Panc1 (cell line): ENCODE measurements around the gene ZNF8. TPM values are rescaled to one million over a fixed set of nuclear protein-coding genes. Genes with fewer than 3 reads are reported as not detected.

Experiments
- ATAC-seq: fragments of 200-7000 bp; cut with Tn5 transposase; 2 replicates; pipeline ENCODE4 v1.9.1; 2020; ENCODE audit warnings: mild to moderate bottlenecking, moderate library complexity
- BruUV-seq: library from RNA; stranded (reverse); fragments of 400-500 nt; replicated peaks from 2 replicates; lab custom pipeline; 2021; lab: Mats Ljungman, UMichigan
- CTCF ChIA-PET: fragments of 300-600 bp; sonication (Branson Sonifier 250); formaldehyde crosslinking; loops from one replicate; lab custom pipeline; 2022; ENCODE audit warnings: antibody characterized with exemption; lab: Charles Lee
- POLR2A ChIA-PET: fragments of 300-600 bp; sonication (Branson Sonifier 250); formaldehyde crosslinking; loops from one replicate; lab custom pipeline; 2022; ENCODE audit warnings: antibody characterized with exemption; lab: Charles Lee
- DNase-seq: peaks from one replicate; pipeline ENCODE4 v3.0.0-alpha.2; 2010; ENCODE audit warnings: low read depth, low spot score
- H3K27ac ChIP-seq: 2 replicates; pipeline ENCODE4 v1.5.1; 2011; ENCODE audit warnings: mild to moderate bottlenecking, low read length, inconsistent platforms
- H3K27me3 ChIP-seq: fragments of 200-500 bp; sonication (Bioruptor generic); 2 replicates; pipeline ENCODE4 v1.6.0; 2014; ENCODE audit warnings: low read length, inconsistent platforms; ENCODE audit not compliant: control insufficient read depth, insufficient read depth
- H3K36me3 ChIP-seq: fragments of 200-500 bp; sonication (Bioruptor generic); 2 replicates; pipeline ENCODE4 v1.5.1; 2014; ENCODE audit warnings: inconsistent platforms, mild to moderate bottlenecking, low read length, moderate library complexity; ENCODE audit not compliant: control insufficient read depth, insufficient read depth
- H3K4me1 ChIP-seq: 2 replicates; pipeline ENCODE4 v1.5.1; 2011; ENCODE audit warnings: inconsistent platforms, mild to moderate bottlenecking, low read length, moderate library complexity; ENCODE audit not compliant: control insufficient read depth, insufficient read depth
- H3K4me3 ChIP-seq, 2 experiments: 2 replicates each; pipeline ENCODE4 v1.5.1; 2011 to 2012; ENCODE audit warnings: low read depth in 2 of 2, low read length in 2 of 2, mild to moderate bottlenecking in 2 of 2, inconsistent platforms in 1 of 2, moderate library complexity in 1 of 2
- H3K9me3 ChIP-seq: fragments of 200-500 bp; sonication (Bioruptor generic); 2 replicates; pipeline ENCODE4 v1.5.1; 2014; ENCODE audit warnings: low read depth, mild to moderate bottlenecking, inconsistent platforms, low read length, moderate library complexity; ENCODE audit not compliant: control insufficient read depth, insufficient read depth
- CTCF ChIP-seq: fragments of 450-650 bp; IDR thresholded peaks from 2 replicates; pipeline ENCODE4 v1.5.1; 2017; ENCODE audit warnings: mild to moderate bottlenecking
- POLR2AphosphoS5 ChIP-seq: IDR thresholded peaks from 2 replicates; pipeline ENCODE4 v1.6.1; 2012; ENCODE audit warnings: mild to moderate bottlenecking, low read depth, low read length, moderate library complexity
- SIN3A ChIP-seq: IDR thresholded peaks from 2 replicates; pipeline ENCODE4 v1.6.1; 2012; ENCODE audit warnings: low read depth, mild to moderate bottlenecking, low read length, moderate library complexity, borderline replicate concordance; ENCODE audit not compliant: insufficient read depth
- TCF7L2 ChIP-seq: IDR thresholded peaks from 2 replicates; pipeline ENCODE4 v1.6.1; 2011; ENCODE audit warnings: mild to moderate bottlenecking, low read depth, low read length, inconsistent platforms
- in situ Hi-C: cut with HindIII; loops from 2 replicates; pipeline ENCODE4 v1.10.0; 2016; ENCODE audit warnings: low sequenced_read_pairs, low pct_unique_long_range_greater_than_20kb
- intact Hi-C: fragments of 100-400 bp; cut with micrococcal nuclease; formaldehyde crosslinking; loops from one replicate; pipeline ENCODE4 v1.10.0; 2022; ENCODE audit not compliant: unreplicated experiment
- total RNA-seq: library from RNA; stranded (reverse); gene quantifications from one replicate; pipeline ENCODE4 v1.2.1, GENCODE V29; 2021; ENCODE audit not compliant: unreplicated experiment
- TF ChIP-seq, protein P1 (sequence below), 2 experiments: IDR thresholded peaks; 2 replicates each; pipeline ENCODE4 v1.6.1; 2011 to 2012; ENCODE audit warnings: low read depth in 2 of 2, control low read depth in 1 of 2, low read length in 1 of 2, mild to moderate bottlenecking in 1 of 2, moderate library complexity in 1 of 2; ENCODE audit not compliant: insufficient read depth in 1 of 2

The ZNF8 gene
- total RNA-seq, 1 experiment from 2014 or later, result 12.6 TPM

DNA sequence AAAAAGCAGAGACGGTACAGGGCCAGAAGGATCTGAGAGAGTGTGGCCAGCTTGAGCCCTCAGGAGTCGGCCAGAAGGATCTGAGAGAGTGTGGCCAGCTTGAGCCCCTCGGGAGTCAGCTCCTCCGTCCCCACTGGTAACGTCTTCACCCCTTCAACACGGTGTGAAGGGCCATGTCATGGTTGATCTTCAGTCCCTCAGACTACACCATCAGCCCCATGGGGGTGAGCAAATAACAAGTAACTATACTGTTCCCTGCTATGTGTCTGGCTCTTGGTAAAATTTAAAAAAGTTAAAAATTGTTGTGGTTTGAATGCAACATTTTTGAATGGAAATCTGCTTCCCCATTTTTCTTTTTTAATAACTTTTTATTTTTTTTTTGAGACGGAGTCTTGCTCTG lies 1.6 kb upstream of the ZNF8 start:
- intact Hi-C loops (no loop called here), in situ Hi-C loops (no loop called here)
- TF ChIP-seq TCF7L2, result no peak
- no peak for TF ChIP-seq CTCF
- no peak for TF ChIP-seq POLR2AphosphoS5
- Histone ChIP-seq H3K27ac (peak overlapping the region; percentile 36; the same call in 1 of the 2 replicates), H3K4me3 (peak overlapping the region; percentile 75 to 95; a peak in 1 of 4 replicates), H3K27me3 (no peaks in the 10 kb centered on the region), H3K4me1 (peaks cover 17% of the 10 kb centered on the region), H3K9me3 (peaks cover 23% of the 10 kb centered on the region; the same call in 1 of the 2 replicates), H3K36me3 (no peaks in the 10 kb centered on the region; the same call in 1 of the 2 replicates)
- no TSS peak for BruUV-seq
- POLR2A ChIA-PET, result no interaction called here
- no peak for DNase-seq
- CTCF ChIA-PET, result interaction anchor here (1.0 kb wide), 1 partner anchor 29 kb away, joined by 3 read pairs; no protein-coding TSS in a partner anchor
- ATAC-seq, result no peak

- intact Hi-C loops (no loop called here), in situ Hi-C loops (no loop called here)
- Histone ChIP-seq H3K27ac (peak overlapping the region; percentile 98), H3K27me3 (no peaks in the 10 kb centered on the region), H3K4me1 (peaks cover 17% of the 10 kb centered on the region), H3K9me3 (peaks cover 21% of the 10 kb centered on the region; the same call in 1 of the 2 replicates), H3K36me3 (no peaks in the 10 kb centered on the region; the same call in 1 of the 2 replicates), H3K4me3 (peak overlapping the region; percentile 75 to 95)
- TF ChIP-seq POLR2AphosphoS5 (no peak), TCF7L2 (no peak), SIN3A (no peak), CTCF (no peak)
- TF ChIP-seq, protein P1, sequence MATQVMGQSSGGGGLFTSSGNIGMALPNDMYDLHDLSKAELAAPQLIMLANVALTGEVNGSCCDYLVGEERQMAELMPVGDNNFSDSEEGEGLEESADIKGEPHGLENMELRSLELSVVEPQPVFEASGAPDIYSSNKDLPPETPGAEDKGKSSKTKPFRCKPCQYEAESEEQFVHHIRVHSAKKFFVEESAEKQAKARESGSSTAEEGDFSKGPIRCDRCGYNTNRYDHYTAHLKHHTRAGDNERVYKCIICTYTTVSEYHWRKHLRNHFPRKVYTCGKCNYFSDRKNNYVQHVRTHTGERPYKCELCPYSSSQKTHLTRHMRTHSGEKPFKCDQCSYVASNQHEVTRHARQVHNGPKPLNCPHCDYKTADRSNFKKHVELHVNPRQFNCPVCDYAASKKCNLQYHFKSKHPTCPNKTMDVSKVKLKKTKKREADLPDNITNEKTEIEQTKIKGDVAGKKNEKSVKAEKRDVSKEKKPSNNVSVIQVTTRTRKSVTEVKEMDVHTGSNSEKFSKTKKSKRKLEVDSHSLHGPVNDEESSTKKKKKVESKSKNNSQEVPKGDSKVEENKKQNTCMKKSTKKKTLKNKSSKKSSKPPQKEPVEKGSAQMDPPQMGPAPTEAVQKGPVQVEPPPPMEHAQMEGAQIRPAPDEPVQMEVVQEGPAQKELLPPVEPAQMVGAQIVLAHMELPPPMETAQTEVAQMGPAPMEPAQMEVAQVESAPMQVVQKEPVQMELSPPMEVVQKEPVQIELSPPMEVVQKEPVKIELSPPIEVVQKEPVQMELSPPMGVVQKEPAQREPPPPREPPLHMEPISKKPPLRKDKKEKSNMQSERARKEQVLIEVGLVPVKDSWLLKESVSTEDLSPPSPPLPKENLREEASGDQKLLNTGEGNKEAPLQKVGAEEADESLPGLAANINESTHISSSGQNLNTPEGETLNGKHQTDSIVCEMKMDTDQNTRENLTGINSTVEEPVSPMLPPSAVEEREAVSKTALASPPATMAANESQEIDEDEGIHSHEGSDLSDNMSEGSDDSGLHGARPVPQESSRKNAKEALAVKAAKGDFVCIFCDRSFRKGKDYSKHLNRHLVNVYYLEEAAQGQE (IDR thresholded peaks at IDR 0.05; ENCODE audit: insufficient read depth in 1 of 2, low read depth in 2 of 2, low read length in 1 of 2), result no peak
- ChIA-PET CTCF (interaction anchor here (0.8 kb wide), 1 partner anchor 266 kb away, joined by 10 read pairs; no protein-coding TSS in a partner anchor), POLR2A (interaction anchor here (0.6 kb wide), 1 partner anchor 33 kb away, joined by 11 read pairs; no protein-coding TSS in a partner anchor)
- ATAC-seq (no peak), DNase-seq (no peak)
- TSS peak; percentile 89 for BruUV-seq
Measured at GRCh38 chr19:58277748-58278540, 811 bp upstream of the ZNF8 start.
